OCI-LY1 (cell line): Measurements from ENCODE around the gene SCRN1.

Experiments used
- CTCF ChIP-seq: fragments of 200-600 bp; sonication (generic), shearing (Covaris generic); IDR thresholded peaks from 2 replicates; pipeline ENCODE4 v1.5.1; 2017; ENCODE audit warnings: mild to moderate bottlenecking, antibody characterized with exemption, low read length, moderate library complexity, mixed read lengths
- EZH2 ChIP-seq: fragments of 200-600 bp; sonication (generic), shearing (Covaris generic); IDR thresholded peaks from 2 replicates; pipeline ENCODE4 v1.8.0; 2017; ENCODE audit warnings: borderline replicate concordance, mixed run types, mild to moderate bottlenecking, antibody characterized with exemption, low read length, moderate library complexity, mixed read lengths

- TF ChIP-seq CTCF (no peak), EZH2 (no peak)
Observed at GRCh38 chr7:29886827-29887226, 102.8 kb downstream of the SCRN1 start.
